HG02981 (cell line): ENCODE data around the gene DDX10.
A peak's percentile ranks its signal among the peaks of the same experiment; 100 is the strongest.
"Not testable (repeated sequence)": the region's sequence is repeated elsewhere in the genome, so short reads cannot be mapped to it uniquely, and the experiment has no call there.

Experiments
- ATAC-seq: cut with Tn5 transposase; IDR thresholded peaks from one replicate; pipeline ENCODE4 v1.9.1; 2021; ENCODE audit warnings: mild to moderate bottlenecking, moderate library complexity; ENCODE audit not compliant: unreplicated experiment

DDX10 gene

GRCh38 chr11:108664730-108665525 is at the start of gene DDX10:
TSS of gene DDX10 (plus strand) at chr11:108665069. CDS start at chr11:108665154, 85 bp downstream.
- ATAC-seq, result peak; percentile 66

DNA sequence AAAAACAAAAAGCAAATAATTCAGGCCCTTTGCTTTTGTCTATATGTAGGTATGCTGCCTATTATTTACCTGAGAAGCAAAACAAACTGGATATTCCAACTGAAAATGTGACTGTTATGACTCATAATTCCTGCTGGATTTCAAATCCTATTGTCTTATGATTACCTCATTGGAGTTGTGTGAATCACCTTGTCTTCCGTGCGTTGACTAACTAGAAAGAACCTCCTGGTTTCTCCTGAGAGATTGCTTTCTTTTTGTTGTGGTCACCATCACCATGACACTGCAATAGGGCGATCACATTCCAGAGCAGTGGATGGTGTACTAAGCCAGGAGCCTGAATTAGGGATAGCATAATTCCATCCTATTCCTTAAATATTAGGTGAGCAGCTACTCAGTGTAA is 48.3 kb upstream of the DDX10 start:
- ATAC-seq, result no peak

GRCh38 chr11:108617055-108617454 is 47.8 kb upstream of the DDX10 start:
- no peak for ATAC-seq

- ATAC-seq, result no peak
Observed at GRCh38 chr11:108618529-108618928, 46.3 kb upstream of the DDX10 start.

DNA sequence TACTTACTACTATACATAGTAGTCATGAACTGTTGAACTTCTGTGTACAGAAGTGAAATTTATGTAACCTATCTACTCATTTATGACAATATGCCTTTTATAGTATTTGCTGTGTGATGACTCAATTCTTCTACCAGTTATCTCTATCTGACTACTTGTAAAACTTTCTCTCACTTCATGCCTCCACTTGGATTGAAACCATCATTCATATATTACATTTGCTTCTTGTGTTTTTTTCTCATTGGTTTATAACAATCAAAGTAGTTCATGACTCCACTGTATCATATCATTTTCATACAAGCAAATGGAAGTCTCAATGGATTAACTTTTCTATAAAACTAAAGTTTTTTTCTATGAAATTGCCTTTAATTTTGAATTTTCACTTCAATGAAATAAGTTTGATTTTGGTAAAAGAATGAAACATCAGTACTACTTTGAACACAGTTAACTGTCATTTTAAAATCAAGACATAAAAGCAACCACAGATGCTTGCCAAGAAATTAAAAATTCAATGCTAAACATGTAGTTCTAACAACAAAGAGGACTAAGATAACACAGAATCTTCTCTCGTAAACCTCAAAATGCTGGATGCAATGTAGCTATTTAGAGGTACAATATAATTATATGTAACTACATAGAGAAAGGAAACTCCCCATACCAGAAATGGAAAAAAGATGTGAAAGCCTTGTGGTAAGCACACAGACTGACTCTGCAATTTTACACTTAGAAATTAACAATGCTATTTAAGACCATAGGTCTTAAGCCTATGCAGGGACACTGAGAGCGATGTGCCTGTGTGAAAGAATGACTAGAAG is 43.7 kb upstream of the DDX10 start:
- peak; percentile 84 for ATAC-seq

GRCh38 chr11:108622341-108622740 is 42.5 kb upstream of the DDX10 start:
- ATAC-seq, result no peak

- ATAC-seq, result no peak
Observed at GRCh38 chr11:108624196-108624925, 40.5 kb upstream of the DDX10 start.

DNA sequence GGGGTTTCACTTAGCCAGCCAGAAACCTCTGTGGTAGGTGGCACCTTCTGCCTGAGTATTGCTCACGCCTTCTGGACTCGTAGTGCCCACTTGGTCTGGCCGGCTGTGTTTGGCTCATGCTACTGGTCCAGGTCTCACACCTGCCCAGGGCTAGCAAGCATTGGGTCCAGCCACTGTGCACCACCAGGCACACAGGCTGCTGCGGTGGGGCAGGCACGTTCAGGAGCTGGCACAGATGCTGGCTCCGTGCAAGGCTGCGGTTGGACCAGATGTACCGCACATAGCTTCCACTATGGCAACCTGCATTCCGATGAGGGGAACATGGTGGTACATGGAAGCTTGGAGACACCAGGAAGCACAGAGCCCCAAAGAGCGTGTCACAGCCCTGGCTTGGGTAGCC is 36.5 kb upstream of the DDX10 start:
- no peak for ATAC-seq

DNA sequence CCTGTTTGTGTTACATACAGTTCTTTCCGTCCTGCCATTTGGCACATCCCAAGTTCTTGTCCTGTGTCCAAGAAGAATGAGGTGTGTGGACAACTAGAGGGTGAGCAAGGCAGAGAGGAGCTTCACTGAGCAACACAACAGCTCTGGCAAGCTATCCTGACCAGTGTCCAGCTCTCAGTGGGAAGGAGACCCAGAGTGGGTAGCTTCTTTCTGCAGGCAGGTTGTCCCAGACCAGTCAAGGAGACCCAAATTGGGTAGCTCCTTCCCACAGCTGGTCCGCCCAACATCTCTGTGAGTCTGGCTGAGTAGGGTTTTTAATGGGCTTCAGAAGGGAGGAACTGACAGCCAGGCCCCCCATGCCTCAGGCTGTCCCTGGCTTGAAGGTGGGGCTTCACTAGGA is 36.1 kb upstream of the DDX10 start:
- ATAC-seq, result no peak

DNA sequence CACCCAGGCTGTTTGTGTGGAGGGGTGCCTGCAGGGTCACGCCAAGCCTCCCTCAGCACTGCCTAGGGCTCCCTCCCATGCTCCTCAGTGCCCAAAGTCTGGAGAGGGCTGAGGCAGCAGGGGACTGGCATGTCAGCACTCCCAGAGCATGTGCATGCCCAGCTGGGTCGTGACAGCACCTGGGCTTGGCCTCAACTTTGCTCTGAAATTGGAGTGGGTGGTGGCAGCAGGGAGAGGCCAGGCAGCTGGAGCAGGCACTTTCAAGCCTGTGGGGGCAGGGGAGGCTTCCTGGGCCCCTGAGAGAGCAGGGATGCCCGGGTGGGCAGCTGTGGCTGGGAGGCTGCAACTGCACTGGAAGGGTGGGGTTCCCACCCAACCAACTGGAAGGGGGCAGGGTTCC is 35.6 kb upstream of the DDX10 start:
- ATAC-seq, result no peak

DNA sequence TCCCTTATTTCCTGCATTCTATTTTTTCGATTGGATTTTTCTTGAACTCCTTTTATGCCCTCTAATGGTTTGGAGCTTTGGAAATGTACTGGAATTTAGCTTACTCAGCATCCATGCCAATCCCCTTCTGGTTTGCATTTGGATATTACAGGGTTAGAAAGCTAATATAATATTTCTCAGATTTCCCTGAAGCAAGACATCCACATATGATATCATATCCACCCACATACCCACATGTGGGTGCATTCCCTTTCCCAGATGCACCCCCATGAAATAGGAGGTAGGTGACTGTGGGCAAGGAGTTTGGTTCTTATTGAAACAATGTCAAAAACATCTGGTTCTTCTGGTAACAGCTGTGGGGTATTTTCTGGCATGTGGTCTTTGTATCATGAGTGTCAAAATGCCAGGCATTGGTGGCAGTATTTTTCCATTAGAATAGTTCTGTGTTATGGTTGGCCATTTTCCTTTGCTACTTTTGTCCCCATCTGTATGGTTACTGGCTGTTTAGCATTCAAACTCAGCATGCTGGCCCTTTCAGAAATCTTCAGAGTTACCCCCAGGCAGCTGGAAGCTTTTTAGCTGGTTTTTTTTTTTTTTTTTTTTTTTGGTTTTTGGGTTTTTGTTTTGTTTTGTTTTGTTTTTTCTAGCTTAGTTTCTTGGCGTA is 32.7 kb upstream of the DDX10 start:
- ATAC-seq, result no peak

- no peak for ATAC-seq
Observed at GRCh38 chr11:108635106-108635505, 29.8 kb upstream of the DDX10 start.

GRCh38 chr11:108636222-108636621 is 28.6 kb upstream of the DDX10 start:
- ATAC-seq, result no peak

DNA sequence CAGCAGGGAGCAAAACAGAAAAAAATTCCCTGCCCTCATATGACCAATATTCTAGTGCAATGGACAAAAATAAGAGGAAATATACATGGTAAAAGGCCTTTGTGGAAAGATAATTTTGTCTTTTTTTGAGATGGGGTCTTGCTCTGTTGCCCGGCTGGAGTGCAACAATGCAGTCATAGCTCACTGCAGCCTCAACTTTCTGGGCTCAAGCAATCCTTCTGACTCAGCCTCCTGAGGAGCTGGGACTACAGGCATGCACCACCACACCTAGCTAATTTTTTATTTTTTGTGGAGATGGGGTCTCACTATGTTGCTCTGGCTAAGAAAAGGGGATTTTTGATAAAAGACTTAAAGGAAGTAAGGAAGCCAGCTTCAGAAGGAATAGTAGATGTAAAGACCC is 25.7 kb upstream of the DDX10 start:
- no peak for ATAC-seq

GRCh38 chr11:108641752-108642151 is 23.1 kb upstream of the DDX10 start:
- ATAC-seq, result not testable (repeated sequence)

DNA sequence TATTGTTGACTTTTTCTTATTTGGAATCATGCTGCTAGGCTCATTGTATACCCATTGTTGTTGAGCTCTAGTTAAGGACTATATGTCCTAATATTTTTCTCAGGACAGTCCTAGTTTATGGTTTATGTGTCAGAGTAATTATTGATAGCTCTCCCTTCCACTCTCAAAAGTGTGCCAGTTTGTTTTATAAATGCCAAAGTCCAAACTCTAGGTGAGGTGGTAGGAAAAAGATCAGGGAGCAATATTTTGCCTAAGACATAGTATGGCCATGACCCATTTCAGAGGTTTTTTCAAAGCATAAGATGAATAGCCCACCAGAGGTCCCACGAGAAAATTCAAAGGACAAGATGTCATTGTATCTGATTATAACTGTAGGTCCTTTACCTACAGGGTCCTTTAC is 20.9 kb upstream of the DDX10 start:
- ATAC-seq, result no peak

GRCh38 chr11:108645970-108646369 is 18.9 kb upstream of the DDX10 start:
- ATAC-seq, result no peak

DNA sequence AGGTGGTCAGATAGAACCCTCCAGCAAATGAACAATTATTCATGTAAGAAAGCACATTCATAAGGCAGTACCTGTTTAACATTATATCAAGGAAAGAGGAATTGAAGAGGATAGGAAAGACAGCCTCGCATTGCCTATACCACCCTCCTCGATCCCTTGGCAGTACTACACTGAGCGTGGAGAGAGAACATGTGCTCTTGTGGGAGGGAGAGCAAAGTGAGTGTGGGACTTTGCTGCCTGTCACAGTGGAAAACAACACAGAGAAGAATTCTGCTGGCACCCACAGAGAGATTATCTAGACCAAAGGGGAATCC is 17.5 kb upstream of the DDX10 start:
- ATAC-seq, result no peak

- peak; percentile 74 for ATAC-seq
Observed at GRCh38 chr11:108647701-108648527, 17.0 kb upstream of the DDX10 start.

DNA sequence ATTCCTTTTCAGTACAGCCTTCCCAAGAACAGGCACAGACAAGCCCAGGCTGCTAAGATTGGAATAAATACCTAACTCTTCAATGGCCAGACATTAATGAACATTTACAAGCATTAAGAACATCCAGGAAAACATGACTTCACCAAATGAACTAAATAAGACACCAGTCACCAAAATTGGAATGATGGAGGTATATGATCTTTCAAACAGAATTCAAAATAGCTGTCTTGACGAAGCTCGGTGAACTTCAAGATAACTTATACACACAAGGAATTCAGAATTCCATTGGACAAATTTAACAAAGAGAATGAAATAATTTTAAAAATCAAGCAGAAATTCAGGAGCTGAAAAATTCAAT is 16.4 kb upstream of the DDX10 start:
- no peak for ATAC-seq
